Esophagus muscularis mucosa (tissue), 4 donors: Measurements from ENCODE around the gene COL6A1.

Experiments used
- EP300 ChIP-seq: sonication (generic); formaldehyde crosslinking; IDR thresholded peaks from one replicate; pipeline ENCODE4 v1.6.1; 2017; ENCODE audit warnings: antibody characterized with exemption
- POLR2A ChIP-seq: fragments of 450-650 bp; IDR thresholded peaks from one replicate; pipeline ENCODE4 v1.6.1; 2017; ENCODE audit warnings: antibody characterized with exemption, moderate library complexity, mild to moderate bottlenecking, low read depth
- TF ChIP-seq, protein P1 (sequence below), 3 experiments: fragments of 200-600 bp in 2 of 3; fragments of 450-650 bp in 1 of 3; sonication (generic) in 2 of 3; IDR thresholded peaks; one replicate each; pipeline ENCODE4 v1.5.1; 2017 to 2019; ENCODE audit warnings: antibody characterized with exemption in 3 of 3, mild to moderate bottlenecking in 2 of 3, moderate library complexity in 1 of 3

DNA sequence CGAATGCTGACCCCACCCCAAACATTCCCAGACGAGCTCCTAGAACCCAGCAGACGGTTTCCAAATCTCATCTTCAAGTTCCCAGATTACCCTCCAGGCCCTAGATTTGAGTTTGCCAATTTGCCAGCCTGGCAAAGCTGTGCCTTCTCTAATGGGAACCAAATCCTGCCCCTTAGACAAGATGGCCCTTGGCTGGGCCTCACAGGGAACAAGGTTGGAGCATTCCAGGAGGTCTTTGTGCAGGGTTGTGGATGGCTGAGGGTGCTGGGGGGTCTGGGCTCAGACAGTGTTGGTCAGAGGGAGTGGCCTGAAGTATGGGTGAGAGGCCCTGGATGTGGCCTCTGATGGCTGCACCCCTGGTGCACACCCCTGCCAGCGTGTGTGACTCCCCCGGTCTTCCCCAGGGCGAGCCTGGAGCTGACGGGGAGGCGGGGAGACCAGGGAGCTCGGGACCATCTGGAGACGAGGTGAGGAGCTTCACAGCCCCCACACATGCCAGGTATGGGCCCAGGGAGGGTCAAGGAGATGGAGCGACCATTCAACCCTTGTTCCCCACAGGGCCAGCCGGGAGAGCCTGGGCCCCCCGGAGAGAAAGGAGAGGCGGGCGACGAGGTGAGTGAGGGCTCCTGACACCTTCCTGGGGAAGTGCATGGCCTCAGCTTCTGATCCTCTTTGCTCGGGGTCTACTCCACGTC lies 10.2 kb downstream of the COL6A1 start:
- TF ChIP-seq EP300 (no peak), POLR2A (no peak)
- TF ChIP-seq, protein P1, sequence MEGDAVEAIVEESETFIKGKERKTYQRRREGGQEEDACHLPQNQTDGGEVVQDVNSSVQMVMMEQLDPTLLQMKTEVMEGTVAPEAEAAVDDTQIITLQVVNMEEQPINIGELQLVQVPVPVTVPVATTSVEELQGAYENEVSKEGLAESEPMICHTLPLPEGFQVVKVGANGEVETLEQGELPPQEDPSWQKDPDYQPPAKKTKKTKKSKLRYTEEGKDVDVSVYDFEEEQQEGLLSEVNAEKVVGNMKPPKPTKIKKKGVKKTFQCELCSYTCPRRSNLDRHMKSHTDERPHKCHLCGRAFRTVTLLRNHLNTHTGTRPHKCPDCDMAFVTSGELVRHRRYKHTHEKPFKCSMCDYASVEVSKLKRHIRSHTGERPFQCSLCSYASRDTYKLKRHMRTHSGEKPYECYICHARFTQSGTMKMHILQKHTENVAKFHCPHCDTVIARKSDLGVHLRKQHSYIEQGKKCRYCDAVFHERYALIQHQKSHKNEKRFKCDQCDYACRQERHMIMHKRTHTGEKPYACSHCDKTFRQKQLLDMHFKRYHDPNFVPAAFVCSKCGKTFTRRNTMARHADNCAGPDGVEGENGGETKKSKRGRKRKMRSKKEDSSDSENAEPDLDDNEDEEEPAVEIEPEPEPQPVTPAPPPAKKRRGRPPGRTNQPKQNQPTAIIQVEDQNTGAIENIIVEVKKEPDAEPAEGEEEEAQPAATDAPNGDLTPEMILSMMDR (IDR thresholded peaks at IDR 0.05): no peak
